HFFc6 (cell line): Measurements from ENCODE around the gene TBC1D14. TPM values are rescaled to one million over a fixed set of nuclear protein-coding genes. Genes with fewer than 3 reads are reported as not detected.

Experiments
- DNase-seq: peaks from one replicate; pipeline ENCODE4 v3.0.0-alpha.2; 2018
- H3K27ac Mint-ChIP-seq: 2 replicates; pipeline ENCODE4 v1.8.0; 2020; ENCODE audit warnings: mild to moderate bottlenecking, mixed read lengths
- H3K27me3 Mint-ChIP-seq: 2 replicates; pipeline ENCODE4 v1.8.0; 2021; ENCODE audit warnings: mild to moderate bottlenecking, moderate library complexity, mixed read lengths; ENCODE audit not compliant: insufficient read depth
- H3K36me3 Mint-ChIP-seq: 2 replicates; pipeline ENCODE4 v1.8.0; 2021; ENCODE audit warnings: low read depth, mixed read lengths
- H3K4me1 Mint-ChIP-seq: 2 replicates; pipeline ENCODE4 v1.8.0; 2020; ENCODE audit warnings: low read depth, mixed read lengths
- H3K4me3 Mint-ChIP-seq: 2 replicates; pipeline ENCODE4 v1.8.0; 2020; ENCODE audit warnings: mild to moderate bottlenecking, moderate library complexity, mixed read lengths
- H3K9me3 Mint-ChIP-seq: 2 replicates; pipeline ENCODE4 v1.8.0; 2020; ENCODE audit warnings: mild to moderate bottlenecking, mixed read lengths
- total RNA-seq, 6 experiments: library from RNA; stranded (reverse); fragmentation: NEBNext Ultra II Directional; extraction: Animal tissue kit (Norgen Biotek cat#: 25700); gene quantifications; 2 replicates in 1 of 6; 3 replicates in 5 of 6; pipeline ENCODE4 v1.2.3, GENCODE V29; 2021
- TF ChIP-seq, protein P1 (sequence below): fragments of 200-600 bp; sonication (generic); IDR thresholded peaks from 2 replicates; pipeline ENCODE4 v1.5.0; 2021; ENCODE audit warnings: antibody characterized with exemption, mild to moderate bottlenecking

Gene TBC1D14
- total RNA-seq, 6 experiments from 2014 or later: 23.3 to 32.5 (median 27.9) TPM

DNA sequence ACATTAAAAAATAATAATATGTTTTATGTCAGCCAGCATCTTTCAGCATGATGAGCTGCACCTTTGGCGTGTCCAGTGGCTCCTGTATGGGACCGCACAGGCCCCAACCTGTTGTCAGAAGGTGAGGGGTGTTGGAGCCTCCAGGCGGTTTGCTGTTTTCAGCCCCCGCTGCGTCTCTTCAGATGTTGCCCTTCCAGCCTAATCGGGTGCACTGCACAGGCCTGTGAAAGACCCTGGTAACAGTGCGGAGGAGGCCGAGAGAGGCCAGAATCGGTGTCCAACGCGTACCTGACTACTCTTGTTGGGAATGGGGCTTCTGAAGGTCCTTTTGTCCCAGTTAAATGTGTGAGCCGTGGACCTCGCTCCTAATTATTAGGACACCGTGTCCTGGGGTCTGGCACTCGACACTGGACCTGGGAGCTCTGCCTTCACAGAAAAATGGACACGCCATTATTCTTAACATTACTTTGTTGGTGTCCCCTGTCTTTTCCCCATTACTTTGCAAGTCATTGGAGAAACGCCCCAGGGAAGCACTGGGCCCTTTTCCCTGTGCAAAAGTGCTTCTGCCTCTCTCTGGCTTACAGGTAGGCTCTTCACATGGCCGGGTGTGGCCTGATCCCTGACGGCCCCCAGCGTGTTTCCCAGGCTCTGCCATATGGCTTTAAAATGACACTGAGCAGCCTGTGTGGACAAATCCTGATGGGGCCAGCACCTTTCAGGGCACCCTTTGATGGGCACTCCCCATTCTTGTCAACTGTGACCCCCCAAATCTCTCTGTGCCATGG, 51.2 kb downstream of the TBC1D14 start:
- Mint-ChIP-seq H3K27ac (no peak overlapping the region), H3K4me3 (no peak overlapping the region), H3K4me1 (peaks cover 8% of the 10 kb centered on the region), H3K27me3 (peaks cover 1% of the 10 kb centered on the region), H3K9me3 (no peaks in the 10 kb centered on the region), H3K36me3 (no peaks in the 10 kb centered on the region)
- DNase-seq: no peak
- TF ChIP-seq, protein P1, sequence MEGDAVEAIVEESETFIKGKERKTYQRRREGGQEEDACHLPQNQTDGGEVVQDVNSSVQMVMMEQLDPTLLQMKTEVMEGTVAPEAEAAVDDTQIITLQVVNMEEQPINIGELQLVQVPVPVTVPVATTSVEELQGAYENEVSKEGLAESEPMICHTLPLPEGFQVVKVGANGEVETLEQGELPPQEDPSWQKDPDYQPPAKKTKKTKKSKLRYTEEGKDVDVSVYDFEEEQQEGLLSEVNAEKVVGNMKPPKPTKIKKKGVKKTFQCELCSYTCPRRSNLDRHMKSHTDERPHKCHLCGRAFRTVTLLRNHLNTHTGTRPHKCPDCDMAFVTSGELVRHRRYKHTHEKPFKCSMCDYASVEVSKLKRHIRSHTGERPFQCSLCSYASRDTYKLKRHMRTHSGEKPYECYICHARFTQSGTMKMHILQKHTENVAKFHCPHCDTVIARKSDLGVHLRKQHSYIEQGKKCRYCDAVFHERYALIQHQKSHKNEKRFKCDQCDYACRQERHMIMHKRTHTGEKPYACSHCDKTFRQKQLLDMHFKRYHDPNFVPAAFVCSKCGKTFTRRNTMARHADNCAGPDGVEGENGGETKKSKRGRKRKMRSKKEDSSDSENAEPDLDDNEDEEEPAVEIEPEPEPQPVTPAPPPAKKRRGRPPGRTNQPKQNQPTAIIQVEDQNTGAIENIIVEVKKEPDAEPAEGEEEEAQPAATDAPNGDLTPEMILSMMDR: no peak

DNA sequence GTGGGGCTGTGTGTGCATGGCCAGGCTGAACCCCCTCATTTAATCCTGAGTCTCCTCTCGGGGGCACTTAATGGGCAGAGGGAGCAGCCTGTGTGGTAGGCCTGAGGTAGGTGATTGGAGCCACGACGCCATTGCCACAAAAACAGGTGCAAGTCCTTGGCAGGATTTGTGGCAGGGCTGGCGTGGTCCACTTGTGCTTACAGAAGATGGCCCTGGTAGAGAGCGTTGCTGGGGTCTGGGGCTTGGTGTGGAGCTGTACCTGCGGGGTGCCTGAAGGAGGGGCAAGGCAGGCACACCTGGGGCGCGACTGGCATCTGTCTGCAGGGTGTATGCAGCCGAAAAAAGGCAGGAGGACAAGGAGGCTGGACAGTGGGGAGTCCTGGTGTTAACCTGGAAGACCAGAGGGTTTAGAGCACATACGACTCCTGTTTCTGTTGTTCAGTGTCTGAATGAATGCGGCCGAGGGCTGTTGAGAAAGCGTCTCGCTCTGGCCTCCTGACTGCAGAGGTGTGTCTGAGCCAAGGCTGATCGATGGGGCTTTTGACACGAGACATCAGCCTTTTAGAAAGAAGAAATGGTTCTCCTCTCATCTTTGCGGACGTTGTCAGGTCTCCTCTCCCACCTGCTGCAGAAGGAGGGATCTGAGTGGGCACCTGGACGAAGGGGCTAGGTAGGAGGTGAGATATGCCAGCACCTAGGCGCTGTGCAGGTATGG, 52.0 kb downstream of the TBC1D14 start:
- DNase-seq: no peak
- no peaks in the 10 kb centered on the region for H3K36me3 Mint-ChIP-seq
- no peak overlapping the region for H3K4me3 Mint-ChIP-seq
- H3K4me1 Mint-ChIP-seq: peaks cover 12% of the 10 kb centered on the region
- no peaks in the 10 kb centered on the region for H3K9me3 Mint-ChIP-seq
- H3K27ac Mint-ChIP-seq: no peak overlapping the region
- TF ChIP-seq, protein P1: no peak
- H3K27me3 Mint-ChIP-seq: peaks cover 1% of the 10 kb centered on the region

DNA sequence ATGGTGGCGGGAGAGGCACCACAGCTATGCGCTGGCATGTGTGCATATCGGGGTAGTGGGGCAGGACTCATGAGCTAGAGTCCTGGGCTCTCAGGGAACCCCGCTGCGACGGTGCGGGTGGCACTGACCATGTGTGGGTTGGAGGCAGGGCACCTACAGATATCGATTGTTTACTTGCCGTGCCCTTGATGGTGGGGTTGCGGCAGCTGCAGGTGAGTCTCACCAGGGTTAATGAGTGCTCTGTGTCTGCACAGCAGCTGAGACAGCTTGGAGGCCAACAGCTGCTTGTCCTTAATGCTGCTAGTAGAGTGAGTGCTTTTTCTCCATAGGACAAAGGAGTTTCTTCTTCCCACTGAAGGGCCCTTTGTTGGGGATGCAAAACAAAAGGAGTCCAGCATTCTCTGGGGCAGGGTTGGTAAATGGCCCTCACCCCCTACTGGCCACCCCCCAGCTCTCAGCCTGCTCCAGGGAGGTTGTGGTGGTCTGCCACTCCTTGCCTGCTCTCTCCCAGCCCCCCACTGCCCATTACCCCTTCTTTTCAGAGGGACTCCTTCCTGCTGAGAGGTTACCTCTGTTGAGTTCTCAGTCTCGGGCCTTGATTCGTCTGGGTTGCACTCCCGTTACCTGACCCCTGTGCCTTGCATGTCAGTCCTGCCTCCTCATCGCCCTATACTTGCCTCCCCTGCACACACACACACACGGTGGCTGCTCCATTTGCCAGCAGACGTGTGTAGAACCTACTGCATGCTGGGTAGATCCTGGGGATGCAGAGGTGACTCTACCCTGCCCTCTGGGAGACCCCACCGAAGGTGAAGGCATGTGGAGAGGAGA, 52.8 kb downstream of the TBC1D14 start:
- Mint-ChIP-seq H3K27me3 (peaks cover 1% of the 10 kb centered on the region), H3K27ac (no peak overlapping the region), H3K9me3 (no peaks in the 10 kb centered on the region), H3K4me1 (peaks cover 12% of the 10 kb centered on the region), H3K36me3 (no peaks in the 10 kb centered on the region), H3K4me3 (no peak overlapping the region)
- TF ChIP-seq, protein P1: no peak
- no peak for DNase-seq

DNA sequence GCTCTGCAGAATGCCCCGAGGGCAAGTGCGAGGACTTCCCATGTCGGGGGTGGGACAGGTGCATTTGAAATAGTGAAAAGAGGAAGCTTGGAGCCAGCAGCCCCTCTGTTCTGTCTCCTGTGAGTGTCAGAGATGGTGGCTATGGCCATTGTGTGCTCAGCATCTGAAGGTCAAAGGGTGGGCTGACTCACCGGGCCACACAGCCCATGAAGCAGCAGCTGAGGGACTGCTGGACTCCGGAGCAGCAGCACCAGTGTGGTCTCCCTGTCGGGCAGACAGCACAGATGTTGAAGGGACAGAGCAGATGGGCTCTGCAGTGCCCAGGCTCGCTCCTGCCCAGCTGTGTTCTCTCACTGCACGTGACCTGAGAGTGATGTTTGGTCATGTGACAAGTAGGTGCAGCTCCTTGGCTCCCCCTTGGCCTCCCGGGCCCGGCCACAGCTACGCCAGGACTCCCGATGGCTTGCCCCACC, 53.5 kb downstream of the TBC1D14 start:
- Mint-ChIP-seq H3K4me1 (peaks cover 12% of the 10 kb centered on the region), H3K36me3 (no peaks in the 10 kb centered on the region), H3K9me3 (no peaks in the 10 kb centered on the region), H3K27me3 (peaks cover 1% of the 10 kb centered on the region; the same call in 1 of the 2 replicates), H3K27ac (no peak overlapping the region), H3K4me3 (no peak overlapping the region)
- TF ChIP-seq, protein P1: no peak
- DNase-seq: no peak

DNA sequence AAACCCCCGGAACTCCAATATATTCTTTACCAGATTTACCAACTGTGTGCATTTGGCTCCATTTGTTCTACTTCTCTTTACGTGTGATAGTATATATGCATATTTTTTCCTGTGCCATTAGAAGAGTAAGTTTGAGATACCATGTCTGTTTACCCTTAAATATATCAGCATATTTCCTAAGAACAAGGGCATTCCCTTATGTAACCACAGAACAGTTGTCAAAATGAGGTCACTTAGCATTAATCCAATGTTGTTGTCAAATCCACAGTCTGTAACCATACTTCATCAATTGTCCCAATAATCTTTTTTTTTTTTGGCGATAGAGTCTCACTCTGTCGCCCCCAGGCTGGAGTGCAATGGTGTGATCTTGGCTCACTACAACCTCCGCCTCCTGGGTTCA, 55.2 kb downstream of the TBC1D14 start:
- Mint-ChIP-seq H3K9me3 (no peaks in the 10 kb centered on the region), H3K27ac (no peak overlapping the region), H3K27me3 (peaks cover 1% of the 10 kb centered on the region; the same call in 1 of the 2 replicates), H3K36me3 (no peaks in the 10 kb centered on the region), H3K4me1 (peaks cover 12% of the 10 kb centered on the region), H3K4me3 (no peak overlapping the region)
- no peak for DNase-seq
- TF ChIP-seq, protein P1: no peak
